ENCODE measurements around the gene EFCAB6.

DNA sequence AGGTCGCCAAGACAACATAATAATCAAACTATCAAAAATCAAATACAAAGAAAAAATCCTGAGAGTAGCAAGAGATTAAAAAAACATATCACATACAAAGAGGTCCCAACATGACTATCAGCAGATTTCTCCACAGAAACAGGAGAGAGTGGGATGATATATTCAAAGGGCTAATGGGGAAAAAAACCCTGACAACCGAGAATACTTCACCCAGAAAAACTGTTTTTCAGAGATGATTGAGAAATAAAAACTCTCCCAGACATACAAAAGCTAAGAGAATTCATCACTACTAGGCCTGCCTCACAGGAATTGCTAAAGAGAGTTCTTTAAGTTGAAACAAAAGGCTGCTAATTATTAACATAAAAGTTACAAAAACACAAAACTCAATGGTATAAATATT is 108.1 kb downstream of the EFCAB6 start:
- TF ChIP-seq, protein P1, sequence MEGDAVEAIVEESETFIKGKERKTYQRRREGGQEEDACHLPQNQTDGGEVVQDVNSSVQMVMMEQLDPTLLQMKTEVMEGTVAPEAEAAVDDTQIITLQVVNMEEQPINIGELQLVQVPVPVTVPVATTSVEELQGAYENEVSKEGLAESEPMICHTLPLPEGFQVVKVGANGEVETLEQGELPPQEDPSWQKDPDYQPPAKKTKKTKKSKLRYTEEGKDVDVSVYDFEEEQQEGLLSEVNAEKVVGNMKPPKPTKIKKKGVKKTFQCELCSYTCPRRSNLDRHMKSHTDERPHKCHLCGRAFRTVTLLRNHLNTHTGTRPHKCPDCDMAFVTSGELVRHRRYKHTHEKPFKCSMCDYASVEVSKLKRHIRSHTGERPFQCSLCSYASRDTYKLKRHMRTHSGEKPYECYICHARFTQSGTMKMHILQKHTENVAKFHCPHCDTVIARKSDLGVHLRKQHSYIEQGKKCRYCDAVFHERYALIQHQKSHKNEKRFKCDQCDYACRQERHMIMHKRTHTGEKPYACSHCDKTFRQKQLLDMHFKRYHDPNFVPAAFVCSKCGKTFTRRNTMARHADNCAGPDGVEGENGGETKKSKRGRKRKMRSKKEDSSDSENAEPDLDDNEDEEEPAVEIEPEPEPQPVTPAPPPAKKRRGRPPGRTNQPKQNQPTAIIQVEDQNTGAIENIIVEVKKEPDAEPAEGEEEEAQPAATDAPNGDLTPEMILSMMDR (IDR thresholded peaks at IDR 0.05; ENCODE audit: low read depth, low read length, poor library complexity, severe bottlenecking) = no peak
- no peak for TF ChIP-seq EZH2phosphoT487 (IDR thresholded peaks at IDR 0.05; ENCODE audit: borderline replicate concordance, low read length)

Data from DOHH2 (cell line).